Measurements from ENCODE around the gene TCERG1L.
A peak's percentile ranks its signal among the peaks of the same experiment; 100 is the strongest.

TCERG1L gene

DNA sequence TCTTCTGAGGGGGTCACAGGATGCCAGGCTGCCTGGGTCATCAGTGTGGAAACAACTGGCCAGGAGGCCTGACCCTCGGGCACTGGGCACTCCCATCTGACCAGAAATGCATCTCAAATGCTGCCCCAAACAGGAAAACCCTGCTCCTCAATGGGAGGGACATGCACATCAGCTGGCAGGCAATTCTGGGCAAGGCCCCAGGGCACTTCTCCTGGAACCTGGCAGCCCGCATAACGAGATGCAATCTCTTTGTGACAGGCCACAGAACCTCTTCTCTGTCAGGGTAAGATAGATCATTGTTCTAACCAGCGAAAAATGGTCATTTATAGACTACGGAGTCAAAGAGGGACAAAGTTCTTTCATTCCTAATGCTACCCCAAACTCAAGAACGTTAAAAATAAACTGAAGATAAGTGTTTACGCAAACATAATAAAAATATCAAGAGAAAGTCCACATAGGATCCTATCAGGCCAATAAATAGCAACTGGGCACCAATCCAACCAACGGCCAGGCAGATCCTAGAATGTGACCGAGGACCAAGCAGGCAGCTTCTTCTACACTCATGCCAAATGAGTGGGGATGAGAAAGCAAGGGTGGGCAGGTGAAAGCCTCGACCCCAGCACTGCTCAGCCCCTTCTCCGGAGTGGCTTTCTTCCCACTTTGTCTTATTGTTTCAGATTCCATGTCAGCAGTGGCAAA, 212.3 kb downstream of the TCERG1L start:
- H3K27ac ChIP-seq = no peak overlapping the region
- H3K4me3 ChIP-seq = no peak overlapping the region

DNA sequence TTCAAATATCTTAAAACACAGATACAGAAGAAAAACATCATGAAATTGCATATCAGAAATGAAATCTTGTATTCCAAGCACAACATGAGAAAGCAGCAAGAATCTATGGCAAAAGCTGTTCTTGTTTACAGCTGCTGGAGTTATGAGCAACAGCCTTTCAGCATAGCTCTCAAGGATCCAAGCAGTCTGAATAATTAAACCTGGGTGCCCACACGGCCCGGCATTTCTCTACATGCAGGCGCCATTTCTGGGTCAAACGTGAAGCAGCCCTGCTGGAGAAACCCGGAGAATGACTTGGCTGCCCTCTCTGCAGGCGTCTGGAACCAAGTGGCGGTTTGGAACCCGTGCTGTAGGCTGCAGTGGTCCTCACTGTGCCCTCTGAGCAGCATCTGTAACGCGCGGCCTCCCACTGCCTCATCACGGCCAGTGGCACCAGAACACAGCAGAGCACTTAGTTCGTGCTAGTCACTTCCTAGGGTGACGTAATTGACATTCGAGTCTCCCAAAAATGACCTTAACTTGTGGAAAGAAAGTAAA, 213.0 kb downstream of the TCERG1L start:
- no peak overlapping the region for H3K4me3 ChIP-seq
- H3K27ac ChIP-seq = no peak overlapping the region

DNA sequence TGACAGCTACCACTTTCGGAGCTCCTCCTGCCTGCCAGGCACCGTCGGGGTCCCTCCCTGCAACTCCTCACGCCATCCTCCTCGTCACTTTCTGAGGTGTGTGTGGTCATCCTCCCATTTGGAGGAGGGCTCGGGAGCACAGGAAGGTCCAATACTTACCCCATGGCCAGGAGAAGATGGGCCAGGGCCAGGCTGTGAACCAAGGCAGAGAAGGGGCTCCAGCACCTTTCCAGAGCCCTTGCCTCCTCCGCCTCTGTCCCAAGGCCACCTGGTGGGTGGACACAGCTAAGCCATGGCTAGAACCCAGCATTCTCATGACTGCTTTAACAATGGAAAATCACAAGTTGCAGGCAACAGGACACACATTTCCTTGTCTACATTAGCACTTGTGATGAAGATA, 215.5 kb downstream of the TCERG1L start:
- no peak overlapping the region for H3K27ac ChIP-seq
- H3K4me3 ChIP-seq = no peak overlapping the region

DNA sequence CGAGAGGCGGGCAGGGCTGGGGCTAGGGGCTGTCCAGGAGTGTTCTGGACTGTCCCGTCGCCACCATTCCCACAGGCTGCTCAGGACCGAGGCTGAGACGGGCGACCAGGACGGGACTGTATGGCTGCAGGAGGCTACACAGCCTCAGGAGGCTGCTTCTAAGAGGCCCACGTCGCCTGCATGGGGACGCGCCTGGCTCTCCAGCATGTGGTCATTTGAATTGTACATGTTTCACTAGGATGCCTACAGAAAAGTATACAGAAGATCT, 216.3 kb downstream of the TCERG1L start:
- Histone ChIP-seq H3K4me3 (no peak overlapping the region), H3K27ac (peak overlapping the region in 2 of 21 experiments; percentile 45 to 60)

DNA sequence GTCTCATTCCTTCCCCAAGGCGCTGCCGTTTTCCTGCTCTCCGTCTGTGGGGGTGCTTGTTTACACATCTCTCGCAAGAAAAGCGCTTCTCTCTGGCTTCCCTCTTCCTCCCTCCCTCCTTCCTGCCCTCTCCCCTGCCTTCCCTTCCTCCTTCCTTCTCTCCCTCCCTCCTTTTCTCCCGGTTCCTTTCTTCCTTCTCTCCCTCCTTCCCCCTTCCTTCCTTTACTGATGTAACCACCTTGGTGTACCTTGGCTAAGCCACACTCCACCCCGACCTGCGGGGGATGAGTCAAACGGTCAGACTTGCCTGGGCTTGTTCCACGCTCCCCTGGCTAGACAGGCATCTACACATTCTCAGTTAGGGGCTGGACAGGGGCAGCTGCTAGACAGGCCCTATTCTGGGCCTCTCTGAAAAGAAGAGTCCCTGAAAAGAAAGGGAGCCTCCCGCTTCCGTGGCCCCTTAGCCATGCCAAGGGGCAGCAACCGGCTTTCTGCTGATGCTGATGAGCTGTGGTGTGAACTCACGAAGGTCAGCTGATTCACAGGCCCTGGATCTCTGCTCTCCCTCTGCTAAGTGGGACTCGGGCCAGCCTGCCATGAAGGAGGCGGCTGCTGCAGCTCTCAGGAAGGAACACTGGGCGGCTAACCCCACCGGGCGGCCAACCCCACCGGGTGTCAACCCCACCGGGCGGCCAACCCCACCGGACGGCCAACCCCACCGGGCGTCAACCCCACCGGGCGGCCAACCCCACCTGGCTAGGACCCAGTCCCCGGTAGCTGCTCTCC, 216.8 kb downstream of the TCERG1L start:
- H3K27ac ChIP-seq = peak overlapping the region in 4 of 21 experiments; percentile 14 to 60 (median 30)
- no peak overlapping the region for H3K4me3 ChIP-seq

DNA sequence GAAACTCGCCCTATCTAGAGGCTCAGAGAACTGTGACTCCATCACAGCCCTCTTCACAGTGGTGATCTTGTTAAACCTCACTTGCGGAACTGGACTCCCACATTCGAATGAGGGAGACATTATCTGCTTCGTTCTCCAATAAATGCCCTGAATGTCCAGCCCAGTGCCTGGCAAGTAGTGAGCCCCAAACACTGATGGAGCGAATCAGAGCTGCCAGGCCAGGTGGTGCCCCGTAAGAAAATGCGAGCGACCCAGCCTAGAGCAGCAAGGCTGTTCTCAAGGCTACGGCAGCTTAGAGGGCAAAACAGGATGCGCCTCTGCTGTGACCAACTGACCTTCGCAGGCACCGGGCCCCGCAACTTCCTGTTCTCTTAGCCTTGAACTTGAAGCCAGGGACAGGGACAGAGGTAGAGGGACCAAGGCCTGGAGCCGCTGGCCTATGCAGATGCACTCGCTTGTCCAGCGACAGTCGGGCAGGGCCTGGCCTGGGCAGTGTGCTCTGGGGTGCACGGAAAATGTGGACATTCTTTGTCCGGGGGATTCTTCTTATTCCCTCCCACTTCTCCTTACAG, 217.6 kb downstream of the TCERG1L start:
- no peak overlapping the region for H3K27ac ChIP-seq

DNA sequence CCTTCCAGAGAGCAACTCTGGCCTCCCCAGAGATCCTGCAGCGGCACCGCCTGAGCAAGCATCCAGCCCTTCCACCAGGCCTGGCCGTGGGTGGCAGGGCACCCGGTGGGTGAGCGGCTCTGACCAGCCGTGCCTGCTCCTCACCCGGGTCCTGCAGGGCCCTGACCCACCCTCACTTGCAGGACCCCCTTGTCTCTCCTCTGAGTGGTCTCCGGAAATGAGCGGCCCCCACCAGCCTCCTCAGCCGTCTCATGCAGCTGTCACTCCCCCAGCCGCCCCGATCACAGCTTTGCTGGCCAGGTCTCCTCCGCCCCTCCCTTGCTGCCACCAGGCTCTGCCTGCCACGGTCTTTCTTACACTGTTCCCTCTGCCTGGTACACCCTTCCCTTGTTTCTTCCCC, 218.2 kb downstream of the TCERG1L start:
- Histone ChIP-seq H3K4me3 (no peak overlapping the region), H3K27ac (no peak overlapping the region)

More for the DNA sequence above, 217.6 kb downstream of the TCERG1L start:
- no peak overlapping the region for H3K4me3 ChIP-seq

DNA sequence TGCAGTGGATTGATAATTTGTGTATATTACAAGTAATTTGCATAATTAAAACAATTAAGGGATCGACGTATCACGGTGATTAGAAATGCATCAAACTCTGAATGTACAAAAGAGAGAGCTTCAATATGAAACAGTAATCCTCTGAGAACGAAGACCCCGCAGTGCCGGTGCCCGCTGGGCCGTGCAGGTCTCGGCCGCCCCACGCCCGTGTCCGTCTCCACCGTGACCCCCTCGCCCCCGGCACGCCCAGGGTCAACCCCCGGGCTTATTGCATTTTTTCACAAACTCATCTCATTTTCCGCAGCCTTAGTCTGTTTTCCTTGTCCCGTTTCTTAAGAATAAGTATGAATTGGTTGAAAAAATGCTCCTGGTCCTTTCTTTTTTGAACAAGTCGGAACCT, 218.6 kb downstream of the TCERG1L start:
- Histone ChIP-seq H3K4me3 (no peak overlapping the region), H3K27ac (no peak overlapping the region)

DNA sequence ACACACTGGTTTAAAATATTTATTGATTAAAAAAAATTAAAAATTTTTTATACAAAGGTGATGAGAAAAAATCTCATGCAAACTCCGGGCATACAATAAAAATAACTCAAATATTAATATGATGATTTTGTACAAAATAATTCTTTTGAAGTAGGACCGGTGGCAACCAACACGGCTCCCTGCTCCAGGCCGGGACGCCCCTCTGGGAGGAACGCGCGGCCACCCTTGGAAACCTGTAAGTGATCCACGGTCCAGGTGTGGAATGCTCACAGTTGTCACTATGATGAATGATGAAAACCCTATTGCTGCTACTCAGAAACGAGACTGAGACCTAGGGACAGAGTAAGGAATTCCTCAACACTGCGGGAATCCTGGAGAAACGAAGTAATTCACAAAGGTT, 219.1 kb downstream of the TCERG1L start:
- H3K4me3 ChIP-seq = no peak overlapping the region
- no peak overlapping the region for H3K27ac ChIP-seq

DNA sequence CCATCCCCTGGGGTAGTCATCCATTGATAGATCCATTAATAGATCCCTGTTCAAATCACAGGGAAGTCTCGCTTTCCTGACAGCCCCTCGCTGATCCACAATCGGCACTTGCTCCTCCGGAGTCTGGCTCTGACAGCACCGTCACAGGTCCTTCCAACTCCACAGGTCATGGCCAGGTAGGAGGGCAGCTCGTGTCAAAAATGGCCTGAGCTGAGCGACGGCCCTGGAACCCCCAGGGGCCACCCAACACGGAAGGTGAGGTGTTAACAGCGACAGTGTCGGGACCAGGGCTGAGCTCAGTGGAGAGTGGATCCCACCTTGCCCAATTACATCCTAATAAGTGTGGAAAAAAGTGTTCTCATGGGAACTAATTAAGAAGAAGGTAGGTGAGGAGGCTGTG, 219.8 kb downstream of the TCERG1L start:
- H3K27ac ChIP-seq = no peak overlapping the region
- no peak overlapping the region for H3K4me3 ChIP-seq

DNA sequence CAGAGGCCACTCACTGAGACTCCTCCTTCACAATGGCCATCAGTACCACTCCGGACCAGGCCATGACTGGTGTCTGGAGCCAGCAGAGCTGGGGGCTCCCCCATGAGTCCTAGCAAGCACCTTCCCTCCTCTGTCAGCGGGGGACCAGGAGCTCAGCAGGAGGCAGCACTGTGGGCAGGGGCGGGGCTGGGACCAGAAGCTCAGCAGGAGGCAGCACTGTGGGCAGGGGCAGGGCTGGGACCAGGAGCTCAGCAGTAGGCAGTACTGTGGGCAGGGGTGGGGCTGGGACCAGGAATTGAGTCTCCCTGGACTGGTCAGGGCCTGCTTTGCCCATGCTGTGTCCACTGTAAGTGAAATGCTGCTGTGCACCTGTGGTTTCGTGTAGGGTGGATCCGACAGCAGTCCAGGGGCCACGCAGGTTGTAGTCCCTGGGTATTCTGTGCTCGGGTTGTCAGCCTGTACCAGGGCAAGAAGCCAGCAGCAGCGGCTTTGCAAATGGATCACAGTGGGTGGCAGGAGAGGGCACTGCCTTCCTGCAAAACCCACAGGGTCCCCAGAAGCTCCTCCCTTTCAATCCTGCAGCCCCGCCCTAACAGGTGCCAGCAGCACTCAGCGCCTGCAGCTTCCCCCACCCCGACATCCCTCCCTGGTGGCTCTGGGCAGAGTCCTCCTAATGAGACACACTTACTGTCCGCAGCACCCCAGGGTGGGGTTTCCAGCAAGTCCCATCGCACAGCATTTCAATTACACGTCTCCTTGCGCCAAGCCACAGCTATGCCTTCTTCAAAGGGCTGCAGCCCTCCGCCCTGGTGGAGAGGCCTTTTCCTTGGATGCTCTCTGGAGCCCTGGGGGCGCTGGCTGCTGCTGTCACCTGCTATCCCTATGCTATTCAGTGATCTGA, 220.5 kb downstream of the TCERG1L start:
- Histone ChIP-seq H3K27ac (no peak overlapping the region), H3K4me3 (no peak overlapping the region)

DNA sequence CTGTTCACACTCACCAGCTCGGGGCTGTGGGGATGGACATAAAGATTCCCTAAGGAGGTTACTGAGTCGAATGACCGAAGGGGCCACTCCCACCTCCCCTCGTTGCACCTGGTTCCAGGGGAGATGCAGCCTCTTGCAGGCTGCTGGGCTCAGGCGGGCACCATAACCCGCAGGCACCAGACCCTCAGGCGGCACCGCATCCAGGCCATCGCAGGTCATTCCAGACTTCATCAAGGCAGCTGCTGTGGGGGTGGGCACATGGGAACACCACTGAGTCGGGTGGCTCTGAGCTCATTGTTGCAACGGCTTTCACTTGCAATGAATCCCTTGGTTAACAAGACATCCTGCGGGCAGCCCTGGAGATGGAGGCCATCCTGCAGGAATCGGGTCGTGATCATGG, 221.7 kb downstream of the TCERG1L start:
- Histone ChIP-seq H3K27ac (no peak overlapping the region), H3K4me3 (no peak overlapping the region)

DNA sequence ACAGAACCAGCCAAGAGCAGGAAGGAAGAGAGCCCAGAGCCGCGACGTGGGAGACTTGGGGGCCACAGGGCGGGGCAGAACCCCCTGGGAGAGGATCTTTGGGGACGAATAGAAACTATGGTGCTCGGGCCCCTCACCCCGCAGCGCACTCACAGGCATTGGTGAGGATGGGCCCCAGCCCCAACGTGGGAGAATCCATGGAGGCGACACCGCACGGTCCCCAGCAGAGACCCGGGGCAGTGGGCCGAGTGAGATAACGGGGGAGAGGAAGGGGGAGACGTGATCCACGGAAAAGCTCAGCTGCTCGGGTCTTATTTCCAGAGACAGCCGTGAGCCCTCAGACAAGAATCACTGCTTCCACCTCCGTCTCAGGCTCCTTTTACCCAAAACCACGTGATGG, 222.4 kb downstream of the TCERG1L start:
- Histone ChIP-seq H3K27ac (no peak overlapping the region), H3K4me3 (no peak overlapping the region)

DNA sequence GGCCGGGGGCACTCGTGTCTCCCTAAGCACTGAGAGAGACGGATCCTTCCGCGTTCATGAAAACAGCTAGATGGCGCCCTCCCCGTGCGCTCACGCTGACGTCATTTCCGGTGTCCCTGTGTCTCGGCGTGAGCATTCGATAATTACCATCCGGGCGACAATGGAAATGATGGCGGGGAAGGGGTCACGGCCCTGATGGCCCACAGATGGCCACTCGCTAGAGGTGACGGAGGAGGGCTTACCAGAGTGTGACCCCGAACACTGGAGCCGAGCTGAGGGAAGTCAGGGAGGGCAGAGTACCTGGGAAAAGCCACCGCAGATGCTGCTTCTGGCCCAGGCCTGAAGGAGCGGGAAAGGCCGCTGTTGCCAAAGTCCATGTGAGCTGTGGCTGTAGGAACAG, 222.9 kb downstream of the TCERG1L start:
- no peak overlapping the region for H3K27ac ChIP-seq
- no peak overlapping the region for H3K4me3 ChIP-seq

DNA sequence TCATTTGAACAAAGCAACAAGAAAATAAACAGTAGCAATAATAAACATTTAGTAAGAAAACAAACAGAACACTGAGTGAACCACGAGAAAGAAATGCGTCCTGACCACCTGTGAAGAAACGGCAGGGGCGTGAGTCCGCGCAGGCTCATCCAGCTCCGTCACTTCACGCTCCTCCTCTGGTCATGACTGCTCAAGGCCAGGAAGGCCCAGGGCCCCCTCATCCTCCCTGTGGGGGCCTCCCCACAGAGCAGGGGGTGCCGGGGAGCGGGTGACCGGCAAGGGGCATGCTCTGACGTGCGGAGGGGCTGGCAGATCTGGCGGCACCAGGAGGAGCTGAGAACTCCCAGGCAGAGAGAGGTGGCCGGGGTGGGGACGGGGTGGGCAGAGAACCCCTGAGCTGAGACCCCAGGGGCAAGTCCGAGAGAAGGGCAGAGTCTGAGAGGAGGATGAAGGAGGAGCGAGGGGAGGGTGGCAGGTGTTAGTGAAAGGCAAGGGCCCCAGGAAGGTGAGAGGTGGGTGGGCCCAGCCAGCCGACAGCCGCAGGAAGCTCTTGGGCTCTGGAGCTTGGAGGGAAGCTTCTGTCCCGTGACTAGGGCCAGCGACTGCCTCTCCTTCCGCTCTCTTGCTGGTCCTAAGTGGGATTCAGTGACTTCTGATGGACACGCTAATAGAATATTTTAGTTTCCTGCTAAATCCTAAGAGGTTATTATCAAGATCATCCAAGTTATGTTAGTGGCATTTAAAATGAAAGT, 223.9 kb downstream of the TCERG1L start:
- Histone ChIP-seq H3K4me3 (no peak overlapping the region), H3K27ac (no peak overlapping the region)

DNA sequence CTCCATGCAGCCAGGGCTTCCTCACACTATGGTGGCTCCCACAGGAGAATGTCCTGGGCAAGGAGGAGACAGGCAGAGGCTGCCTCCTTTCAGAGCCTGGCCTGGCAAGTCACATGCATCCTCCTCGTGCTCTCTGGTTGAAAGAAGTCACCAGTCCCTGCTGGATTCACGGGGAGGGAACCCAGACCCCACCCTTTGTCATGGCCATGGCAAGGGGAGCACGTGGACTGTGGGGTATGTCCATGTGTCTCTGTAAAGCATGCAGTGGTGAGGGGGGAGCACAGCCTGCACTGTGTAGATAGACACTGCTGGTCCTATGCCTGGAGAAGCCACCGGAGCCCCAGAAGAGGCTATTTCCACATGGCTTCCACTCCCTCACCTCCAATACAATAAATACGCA, 225.0 kb downstream of the TCERG1L start:
- H3K4me3 ChIP-seq = no peak overlapping the region
- no peak overlapping the region for H3K27ac ChIP-seq

DNA sequence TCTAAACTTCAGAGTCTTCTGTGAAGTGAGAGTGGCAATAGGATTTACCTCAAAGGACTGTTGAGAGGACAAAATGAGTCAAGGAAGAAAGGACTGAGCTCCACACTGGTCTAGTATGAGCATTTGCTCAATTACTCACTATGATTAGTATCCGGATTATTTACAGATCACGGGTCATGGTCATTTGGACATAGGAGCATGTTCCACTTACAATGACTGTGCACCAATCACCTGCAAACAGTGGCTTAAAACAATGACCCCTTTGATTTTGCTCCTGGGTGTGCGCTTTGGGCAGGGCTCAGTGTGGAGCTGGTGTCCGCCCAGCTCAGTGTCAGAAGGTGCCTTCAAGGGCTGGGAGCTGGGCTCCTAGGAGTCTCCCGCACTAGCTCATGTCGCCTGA, 225.4 kb downstream of the TCERG1L start:
- H3K27ac ChIP-seq = no peak overlapping the region
- H3K4me3 ChIP-seq = no peak overlapping the region

DNA sequence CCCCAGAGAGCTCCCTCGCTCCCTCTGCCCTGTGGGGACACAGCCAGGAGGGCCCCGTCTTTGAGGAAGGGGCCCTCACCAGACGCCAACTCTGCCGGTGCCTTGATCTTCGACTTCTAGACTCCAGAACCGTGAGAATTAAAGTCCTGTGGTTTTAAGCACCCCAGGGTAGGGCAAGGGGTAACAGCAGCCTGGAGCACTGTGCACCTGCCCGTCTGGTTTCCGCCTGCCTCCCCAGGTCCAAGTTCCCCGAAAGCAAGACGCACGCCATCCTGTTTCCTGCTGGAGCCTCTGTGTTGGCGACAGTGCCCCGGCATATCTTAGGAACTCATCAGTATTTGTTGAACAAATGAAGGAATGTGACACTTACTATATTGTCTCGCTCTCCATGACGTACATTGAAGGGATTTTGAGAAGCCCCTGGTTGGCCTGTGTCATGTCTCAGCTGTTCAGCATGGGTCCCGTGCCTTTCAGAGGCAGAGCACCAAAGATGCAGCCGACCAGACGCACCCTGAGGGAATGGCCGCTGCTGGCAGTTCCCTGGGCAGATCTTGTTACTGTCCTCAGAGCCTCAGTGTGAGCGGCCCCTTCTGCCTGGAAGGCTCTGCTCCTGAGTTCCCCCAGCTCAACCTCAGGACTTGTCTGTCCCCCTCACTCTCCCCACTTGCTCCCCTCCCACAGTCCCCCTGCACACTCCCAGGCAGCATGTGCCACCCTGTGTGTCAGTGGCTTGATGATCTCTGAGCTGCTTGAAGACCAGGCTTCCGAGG, 226.2 kb downstream of the TCERG1L start:
- Histone ChIP-seq H3K27ac (no peak overlapping the region), H3K4me3 (no peak overlapping the region)

DNA sequence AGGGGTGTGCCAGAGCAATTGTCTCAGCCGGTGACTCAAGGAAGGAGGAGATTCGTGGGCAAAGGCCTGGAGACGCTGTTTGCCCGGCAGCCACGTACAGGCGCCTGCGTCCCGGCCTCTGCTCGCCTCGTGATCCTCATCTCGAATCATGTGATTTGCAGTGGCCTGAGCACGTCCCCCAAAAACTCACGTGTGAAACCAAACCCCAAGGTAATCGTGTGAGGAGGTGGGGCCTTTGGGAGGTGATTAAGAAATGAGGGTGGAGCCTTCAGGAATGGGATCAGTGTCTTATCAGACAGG, 226.8 kb downstream of the TCERG1L start:
- Histone ChIP-seq H3K27ac (no peak overlapping the region), H3K4me3 (no peak overlapping the region)

Data from skin epidermis (tissue), 12 donors.